Left hindlimb (tissue), 1 donor: ENCODE results near the gene PALM.
A peak's percentile ranks its signal among the peaks of the same experiment; 100 is the strongest.

Experiments
- DNase-seq: peaks from one replicate; pipeline ENCODE4 v3.0.0-alpha.2; 2018

Gene PALM

GRCh38 chr19:752652-753517 is 44.1 kb downstream of the PALM start:
- no peak for DNase-seq

GRCh38 chr19:754530-754929 is 45.8 kb downstream of the PALM start:
- no peak for DNase-seq

GRCh38 chr19:755063-755462 is 46.3 kb downstream of the PALM start:
- DNase-seq, result no peak

- no peak for DNase-seq
Observed at GRCh38 chr19:756236-756635, 47.5 kb downstream of the PALM start.

- no peak for DNase-seq
Observed at GRCh38 chr19:756821-757688, 48.3 kb downstream of the PALM start.

GRCh38 chr19:757811-758668 is 49.3 kb downstream of the PALM start:
- DNase-seq, result no peak

- DNase-seq, result no peak
Observed at GRCh38 chr19:763181-763580, 54.4 kb downstream of the PALM start.

- no peak for DNase-seq
Observed at GRCh38 chr19:763869-764268, 55.1 kb downstream of the PALM start.

GRCh38 chr19:764301-764700 is 55.6 kb downstream of the PALM start:
- DNase-seq, result no peak

- peak; percentile 17 for DNase-seq
Observed at GRCh38 chr19:765179-765738, 56.5 kb downstream of the PALM start.

- peak; percentile 67 for DNase-seq
Observed at GRCh38 chr19:768424-768823, 59.7 kb downstream of the PALM start.

GRCh38 chr19:769616-770015 is 60.9 kb downstream of the PALM start:
- peak; percentile 22 for DNase-seq

GRCh38 chr19:771332-771785 is 62.6 kb downstream of the PALM start:
- peak; percentile 42 for DNase-seq

GRCh38 chr19:772063-772462 is 63.3 kb downstream of the PALM start:
- DNase-seq, result peak; percentile 22

- peak; percentile 27 for DNase-seq
Observed at GRCh38 chr19:772730-773436, 64.1 kb downstream of the PALM start.

- DNase-seq, result peak; percentile 33
Observed at GRCh38 chr19:776549-776948, 67.8 kb downstream of the PALM start.

- peak; percentile 70 for DNase-seq
Observed at GRCh38 chr19:778910-779653, 70.3 kb downstream of the PALM start.

GRCh38 chr19:780935-781334 is 72.2 kb downstream of the PALM start:
- peak; percentile 23 for DNase-seq

- DNase-seq, result peak; percentile 16
Observed at GRCh38 chr19:781800-782184, 73.1 kb downstream of the PALM start.

- DNase-seq, result peak; percentile 41
Observed at GRCh38 chr19:782185-782877, 73.6 kb downstream of the PALM start.
